CD4-positive, alpha-beta T cell treated with Interleukin-17A for 1 hour (primary cell): ENCODE results near the gene GPALPP1.
A peak's percentile ranks its signal among the peaks of the same experiment; 100 is the strongest.
"Not testable (repeated sequence)": the region's sequence is repeated elsewhere in the genome, so short reads cannot be mapped to it uniquely, and the experiment has no call there.

Source experiments
- DNase-seq: peaks from one replicate; pipeline ENCODE4 v3.0.0-alpha.2; 2020

The GPALPP1 gene

GRCh38 chr13:45007823-45008222, 18.5 kb downstream of the GPALPP1 start:
- no peak for DNase-seq

GRCh38 chr13:45011198-45011597, 21.9 kb downstream of the GPALPP1 start:
- DNase-seq = no peak

- DNase-seq = no peak
Observed at GRCh38 chr13:45015300-45015699, 26.0 kb downstream of the GPALPP1 start.

GRCh38 chr13:45016792-45017425, 27.6 kb downstream of the GPALPP1 start:
- DNase-seq = no peak

- not testable (repeated sequence) for DNase-seq
Observed at GRCh38 chr13:45019981-45020380, 30.6 kb downstream of the GPALPP1 start.

GRCh38 chr13:45021250-45021649, 31.9 kb downstream of the GPALPP1 start:
- no peak for DNase-seq

- DNase-seq = no peak
Observed at GRCh38 chr13:45024847-45025246, 35.5 kb downstream of the GPALPP1 start.

GRCh38 chr13:45034342-45034741, 45.0 kb downstream of the GPALPP1 start:
- DNase-seq = no peak

GRCh38 chr13:45036206-45036605, 46.9 kb downstream of the GPALPP1 start:
- DNase-seq = no peak

GRCh38 chr13:45040173-45040572, 50.8 kb downstream of the GPALPP1 start:
- no peak for DNase-seq

GRCh38 chr13:45040622-45041021, 51.3 kb downstream of the GPALPP1 start:
- no peak for DNase-seq

- no peak for DNase-seq
Observed at GRCh38 chr13:45042539-45042938, 53.2 kb downstream of the GPALPP1 start.

- no peak for DNase-seq
Observed at GRCh38 chr13:45046445-45046844, 57.1 kb downstream of the GPALPP1 start.

GRCh38 chr13:45047394-45048310, 58.3 kb downstream of the GPALPP1 start:
- peak; percentile 82 for DNase-seq

- DNase-seq = no peak
Observed at GRCh38 chr13:45048890-45049407, 59.6 kb downstream of the GPALPP1 start.

- no peak for DNase-seq
Observed at GRCh38 chr13:45049478-45049877, 60.1 kb downstream of the GPALPP1 start.

- DNase-seq = no peak
Observed at GRCh38 chr13:45051315-45051714, 62.0 kb downstream of the GPALPP1 start.

- DNase-seq = no peak
Observed at GRCh38 chr13:45055198-45055901, 66.0 kb downstream of the GPALPP1 start.

GRCh38 chr13:45055902-45056648, 66.7 kb downstream of the GPALPP1 start:
- no peak for DNase-seq

- DNase-seq = no peak
Observed at GRCh38 chr13:45060062-45060461, 70.7 kb downstream of the GPALPP1 start.

GRCh38 chr13:45063261-45063860, 74.0 kb downstream of the GPALPP1 start:
- DNase-seq = no peak

GRCh38 chr13:45063889-45064288, 74.6 kb downstream of the GPALPP1 start:
- not testable (repeated sequence) for DNase-seq
